ENCODE results near the gene KLF1. TPM values are rescaled to one million over a fixed set of nuclear protein-coding genes. Genes with fewer than 3 reads are reported as not detected.

The KLF1 gene
- total RNA-seq, 1 experiment from 2014 or later, result not detected

- H3K9ac ChIP-seq (ENCODE audit: low read length), result no peak overlapping the region
- CTCF ChIA-PET, result no interaction called here
- DNase-seq (ENCODE audit: low read depth, low spot score) (no peak), ATAC-seq (peak; percentile 74)
- TF ChIP-seq CTCF (IDR thresholded peaks at IDR 0.05 in 2 of 3, conservative IDR thresholded peaks at IDR 0.05 in 1 of 3; ENCODE audit: borderline replicate concordance in 1 of 3, insufficient read depth in 1 of 3, low read depth in 2 of 3, low read length in 2 of 3) (no peak), ZFX (IDR thresholded peaks at IDR 0.05) (no peak), JUND (IDR thresholded peaks at IDR 0.05) (no peak), POLR2A (IDR thresholded peaks at IDR 0.05; ENCODE audit: borderline replicate concordance, extremely low read depth, insufficient read depth, insufficient read length) (no peak), ELF1 (IDR thresholded peaks at IDR 0.05; ENCODE audit: borderline replicate concordance, low read depth) (no peak), SP1 (IDR thresholded peaks at IDR 0.05; ENCODE audit: low read depth) (peak; percentile 70; the same call in 1 of the 2 replicates), CEBPB (IDR thresholded peaks at IDR 0.05; ENCODE audit: low read depth) (no peak)
- intact Hi-C loops (cut with micrococcal nuclease), result no loop called here
- no peak overlapping the region for H2AFZ ChIP-seq (ENCODE audit: low read depth, low read length, poor library complexity, severe bottlenecking)
- no peak overlapping the region for H3K4me3 ChIP-seq (replicated peaks in 1 of 2; ENCODE audit: low read depth in 1 of 2, low read length in 2 of 2)
- peaks cover 0 to 8% of the 10 kb centered on the region in 2 experiments; a peak in 2 of 4 replicates for H3K36me3 ChIP-seq (ENCODE audit: control insufficient read depth in 1 of 2, insufficient read depth in 2 of 2, low read length in 2 of 2)
- no peaks in the 10 kb centered on the region for H3K9me2 ChIP-seq (ENCODE audit: insufficient read depth)
- H3K27ac ChIP-seq (ENCODE audit: low read depth, low read length), result no peak overlapping the region
- no peaks in the 10 kb centered on the region for H4K20me1 ChIP-seq (ENCODE audit: insufficient read depth)
- no peaks in the 10 kb centered on the region; a peak in 1 of 4 replicates for H3K9me3 ChIP-seq (ENCODE audit: control insufficient read depth in 1 of 2, insufficient read depth in 1 of 2, low read depth in 1 of 2, low read length in 2 of 2)
- no peaks in the 10 kb centered on the region for H3K27me3 ChIP-seq (ENCODE audit: insufficient read depth, low read length)
- RAD21 ChIA-PET (ENCODE audit: low non-redundant PET in 1 of 2, low total read pairs in 2 of 2, uncharacterized antibody in 2 of 2, unreplicated experiment in 2 of 2), result no interaction called here
- H3K79me2 ChIP-seq (ENCODE audit: insufficient read depth, low read length), result no peaks in the 10 kb centered on the region
- no TSS peak for BruUV-seq (replicated peaks)
- H3K4me1 ChIP-seq (ENCODE audit: control insufficient read depth in 1 of 2, insufficient read depth in 2 of 2, low read length in 2 of 2), result peaks cover 0 to 6% of the 10 kb centered on the region in 2 experiments; a peak in 2 of 4 replicates
- POLR2A ChIA-PET, result no interaction called here
- no peak overlapping the region for H3K4me2 ChIP-seq (ENCODE audit: low read length)
Observed at GRCh38 chr19:12868540-12869112, 18.4 kb downstream of the KLF1 start.
